ENCODE data around the gene NUDT2.
"Not testable (repeated sequence)": the region's sequence is repeated elsewhere in the genome, so short reads cannot be mapped to it uniquely, and the experiment has no call there.

The NUDT2 gene

DNA sequence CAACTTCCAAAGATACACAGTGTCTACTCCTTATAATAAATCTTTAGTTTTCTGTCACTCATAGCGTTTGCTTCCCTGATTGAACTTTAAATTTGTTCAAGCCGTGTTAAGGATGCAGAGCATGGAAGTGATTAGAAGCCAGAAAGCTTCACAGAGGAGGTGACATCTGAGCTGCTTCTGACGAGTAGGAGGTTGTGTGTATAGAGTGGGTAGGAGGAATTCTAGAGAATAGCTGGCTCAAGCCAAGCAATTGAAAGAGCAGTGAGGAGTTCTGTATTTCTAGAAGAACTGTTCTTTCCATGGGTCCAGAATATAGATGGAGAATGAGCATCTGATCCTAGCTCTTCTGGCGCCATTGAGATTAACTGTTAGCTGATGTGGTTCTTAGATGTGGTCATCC lies 6.0 kb downstream of the NUDT2 start:
- no peak for DNase-seq (ENCODE audit: low read depth)

DNA sequence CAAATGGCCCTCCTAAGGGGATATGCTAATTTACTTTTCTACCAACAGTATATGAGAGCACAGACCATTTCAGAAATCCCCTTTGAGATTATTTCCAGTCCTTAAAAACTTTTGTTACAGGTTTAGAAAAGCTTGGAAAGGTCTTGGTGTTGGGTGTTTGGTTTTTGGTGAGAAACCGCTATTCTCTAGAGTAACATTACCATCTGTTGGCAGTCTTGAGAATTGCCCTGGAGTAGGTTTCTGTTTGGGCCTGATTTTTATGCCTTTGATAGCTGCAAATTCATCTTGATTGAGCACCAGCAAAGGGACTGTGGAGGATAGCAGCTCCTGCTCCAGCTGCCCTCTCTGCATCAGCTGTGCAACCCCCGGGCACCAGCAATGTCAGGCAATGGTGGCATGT lies 8.0 kb downstream of the NUDT2 start:
- DNase-seq (ENCODE audit: low read depth) = no peak

- not testable (repeated sequence) for DNase-seq (ENCODE audit: low read depth)
These were observed 8.7 kb downstream of the NUDT2 start for GRCh38 chr9:34338079-34338478.

DNA sequence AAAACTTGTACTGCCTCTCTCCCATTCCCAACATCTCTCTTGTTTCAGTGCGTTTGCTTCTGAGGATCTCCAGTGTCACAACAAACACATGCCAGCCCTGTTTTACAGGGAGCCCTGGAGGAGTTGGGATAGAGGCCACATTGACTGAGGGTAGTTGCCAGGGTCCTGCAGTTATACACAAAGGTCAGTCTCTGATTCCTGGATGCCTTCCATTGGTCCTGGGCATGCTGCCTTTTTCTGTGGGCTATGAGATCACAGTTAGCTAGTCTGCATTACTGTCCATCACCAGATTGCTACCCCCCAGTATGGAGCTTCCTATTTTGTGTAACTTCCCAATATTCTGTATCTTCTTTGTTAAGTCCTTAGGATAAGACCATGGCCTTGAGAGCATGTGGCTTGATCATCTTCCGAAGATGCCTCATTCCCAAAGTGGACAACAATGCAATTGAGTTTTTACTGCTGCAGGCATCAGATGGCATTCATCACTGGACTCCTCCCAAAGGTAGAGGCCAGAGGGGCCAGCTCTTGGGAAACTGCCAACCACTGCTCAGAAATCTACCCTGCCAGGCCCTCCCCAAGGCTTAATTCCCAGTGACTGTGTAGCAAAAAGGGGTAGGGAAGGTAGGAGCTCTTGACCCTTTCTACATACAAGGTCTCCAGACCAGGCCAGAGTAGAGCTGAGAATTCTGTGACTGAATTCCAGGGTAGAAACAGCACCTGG lies 9.5 kb downstream of the NUDT2 start:
- DNase-seq (ENCODE audit: low read depth) = no peak

- no peak for DNase-seq (ENCODE audit: low read depth)
These were observed 12.4 kb downstream of the NUDT2 start for GRCh38 chr9:34341659-34342295.

DNA sequence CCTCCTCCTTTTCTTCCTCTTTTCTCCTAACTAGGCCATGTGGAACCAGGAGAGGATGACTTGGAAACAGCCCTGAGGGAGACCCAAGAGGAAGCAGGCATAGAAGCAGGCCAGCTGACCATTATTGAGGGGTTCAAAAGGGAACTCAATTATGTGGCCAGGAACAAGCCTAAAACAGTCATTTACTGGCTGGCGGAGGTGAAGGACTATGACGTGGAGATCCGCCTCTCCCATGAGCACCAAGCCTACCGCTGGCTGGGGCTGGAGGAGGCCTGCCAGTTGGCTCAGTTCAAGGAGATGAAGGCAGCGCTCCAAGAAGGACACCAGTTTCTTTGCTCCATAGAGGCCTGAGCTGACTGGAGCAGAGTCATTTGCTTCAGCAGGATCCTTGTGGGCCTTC lies 13.7 kb downstream of the NUDT2 start:
- DNase-seq (ENCODE audit: low read depth) = no peak

- DNase-seq (ENCODE audit: low read depth) = no peak
These were observed 14.2 kb downstream of the NUDT2 start for GRCh38 chr9:34343605-34344004.

- no peak for DNase-seq (ENCODE audit: low read depth)
These were observed 17.8 kb downstream of the NUDT2 start for GRCh38 chr9:34346873-34347799.

- DNase-seq (ENCODE audit: low read depth) = no peak
These were observed 18.4 kb downstream of the NUDT2 start for GRCh38 chr9:34347800-34348158.

- no peak for DNase-seq (ENCODE audit: low read depth)
These were observed 20.0 kb downstream of the NUDT2 start for GRCh38 chr9:34349324-34349723.

- not testable (repeated sequence) for DNase-seq (ENCODE audit: low read depth)
These were observed 22.8 kb downstream of the NUDT2 start for GRCh38 chr9:34352122-34352652.

DNA sequence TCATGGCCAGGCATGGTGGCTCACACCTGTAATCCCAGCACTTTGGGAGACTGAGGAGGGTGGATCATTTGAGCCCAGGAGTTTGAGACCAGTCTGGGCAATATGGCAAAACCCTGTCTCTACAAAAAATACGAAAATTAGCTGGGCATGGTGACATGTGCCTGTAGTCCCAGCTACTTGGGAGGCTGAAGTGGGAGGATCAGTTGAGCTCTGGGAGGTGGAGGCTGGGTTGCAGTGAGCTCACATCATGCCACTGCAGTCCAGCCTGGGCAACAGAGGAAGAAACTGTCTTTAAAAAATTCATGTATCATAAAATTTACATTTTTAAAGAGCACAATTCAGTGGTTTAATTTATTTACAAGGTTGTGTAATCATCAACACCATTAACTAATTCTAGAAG lies 23.6 kb downstream of the NUDT2 start:
- DNase-seq (ENCODE audit: low read depth) = not testable (repeated sequence)

GRCh38 chr9:34362614-34363214 lies 33.3 kb downstream of the NUDT2 start:
- no peak for DNase-seq (ENCODE audit: low read depth)

- no peak for DNase-seq (ENCODE audit: low read depth)
These were observed 34.4 kb downstream of the NUDT2 start for GRCh38 chr9:34363619-34364351.

GRCh38 chr9:34365282-34365681 lies 35.9 kb downstream of the NUDT2 start:
- no peak for DNase-seq (ENCODE audit: low read depth)

DNA sequence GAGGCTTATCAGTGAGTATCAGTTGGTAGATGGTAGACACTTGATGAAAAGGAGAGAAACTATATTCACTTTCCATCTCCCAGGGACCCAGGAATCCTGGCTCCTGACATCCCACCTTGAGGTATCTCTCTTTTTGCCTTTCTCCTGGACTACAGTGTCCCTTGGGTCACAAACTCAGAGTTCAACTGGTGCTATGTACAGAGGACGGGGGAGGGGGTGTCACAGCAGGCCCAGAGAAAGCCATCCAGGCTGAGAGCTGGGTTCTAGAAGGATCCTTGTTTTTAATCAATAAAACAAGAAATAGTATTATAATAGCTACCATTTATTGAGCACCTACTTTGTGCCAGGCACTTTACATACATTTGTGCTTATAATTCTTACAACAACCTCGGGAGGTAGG lies 37.0 kb downstream of the NUDT2 start:
- DNase-seq (ENCODE audit: low read depth) = no peak

GRCh38 chr9:34367751-34368410 lies 38.5 kb downstream of the NUDT2 start:
- DNase-seq (ENCODE audit: low read depth) = not testable (repeated sequence)

DNA sequence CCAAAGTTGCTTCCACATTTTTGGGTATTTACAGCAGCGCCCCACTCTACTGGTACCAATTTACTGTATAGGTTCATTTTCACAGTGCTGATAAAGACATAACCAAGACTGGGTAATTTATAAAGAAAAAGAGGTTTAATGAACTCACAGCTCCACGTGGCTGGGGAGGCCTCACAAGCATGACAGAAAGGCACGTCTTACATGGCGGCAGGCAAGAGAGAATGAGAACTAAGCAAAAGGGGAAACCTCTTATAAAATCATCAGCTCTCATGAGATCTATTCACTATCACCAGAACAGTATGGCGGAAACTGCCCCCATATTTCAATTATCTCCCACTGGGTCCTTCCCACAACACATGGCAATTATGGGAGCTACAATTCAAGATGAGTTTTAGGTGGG lies 39.4 kb downstream of the NUDT2 start:
- not testable (repeated sequence) for DNase-seq (ENCODE audit: low read depth)

DNA sequence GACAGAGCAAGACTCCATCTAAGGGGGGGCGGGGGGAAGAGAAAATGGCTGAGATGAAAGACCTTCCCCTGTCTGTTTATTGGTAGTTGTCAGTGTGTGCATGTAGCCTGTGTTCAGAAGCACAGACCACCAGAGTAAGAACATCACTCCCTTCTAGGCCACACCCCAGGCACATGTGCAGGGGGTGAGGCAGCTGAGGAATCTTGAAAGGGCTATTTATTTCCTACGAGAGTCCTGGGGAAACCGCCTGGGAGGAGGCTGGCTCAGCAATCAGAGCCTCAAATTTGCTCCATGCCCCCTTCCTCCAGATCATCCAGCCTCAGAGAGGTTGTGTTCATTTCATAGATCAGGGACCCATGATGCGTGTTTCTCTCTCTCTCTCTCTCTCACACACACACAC lies 40.3 kb downstream of the NUDT2 start:
- no peak for DNase-seq (ENCODE audit: low read depth)

DNA sequence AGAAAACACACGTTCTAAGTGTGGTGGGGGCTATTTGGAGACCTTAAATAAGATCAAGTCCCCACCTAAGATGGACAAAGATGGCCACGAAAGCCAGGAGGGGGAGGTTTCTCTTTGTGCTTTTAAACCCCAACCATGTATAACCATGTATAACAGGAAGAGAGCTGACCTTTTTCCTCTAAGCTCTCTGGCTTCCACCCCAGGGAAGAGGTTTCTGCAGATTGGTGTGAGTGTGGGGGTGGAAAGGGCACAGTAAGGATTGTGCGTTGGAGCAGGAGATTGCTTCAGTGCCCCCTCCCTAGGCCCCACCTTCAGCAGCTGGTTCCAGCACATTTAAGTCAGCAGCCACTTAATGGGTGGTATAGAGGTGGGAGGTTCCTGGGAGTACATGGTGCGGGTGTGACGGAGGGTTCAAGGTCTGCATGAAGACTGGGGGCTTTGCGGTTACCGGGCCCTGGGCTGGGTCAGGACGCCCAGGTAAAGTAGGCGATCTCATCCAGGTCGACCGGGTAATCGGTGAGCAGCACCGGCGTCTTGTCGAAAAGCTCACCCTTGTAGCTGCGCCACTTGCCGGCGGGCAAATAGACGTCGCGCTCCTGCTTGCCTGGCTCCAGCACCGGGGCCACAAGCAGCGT lies 41.1 kb downstream of the NUDT2 start:
- DNase-seq (ENCODE audit: low read depth) = no peak
